GM19193 (cell line): Measurements from ENCODE around the gene RABL6.

Source experiments
- POLR2A ChIP-seq: IDR thresholded peaks from 4 replicates; pipeline ENCODE4 v1.6.1; 2011; ENCODE audit not compliant: insufficient read depth, insufficient read length; ENCODE audit errors: extremely low read depth

RABL6 gene

GRCh38 chr9:136792321-136793085, 15.2 kb upstream of the RABL6 start:
- TF ChIP-seq POLR2A: no peak

GRCh38 chr9:136793086-136793946, 14.4 kb upstream of the RABL6 start:
- no peak for TF ChIP-seq POLR2A

GRCh38 chr9:136794281-136794999, 13.3 kb upstream of the RABL6 start:
- TF ChIP-seq POLR2A: no peak

- TF ChIP-seq POLR2A: no peak
Observed at GRCh38 chr9:136795000-136795348, 12.8 kb upstream of the RABL6 start.

- TF ChIP-seq POLR2A: no peak
Observed at GRCh38 chr9:136796238-136796774, 11.4 kb upstream of the RABL6 start, which contains the start of gene CCDC183. Gene CCDC183, plus strand, starts transcription at chr9:136796338. Its CDS starts 60 bp downstream, at chr9:136796398.

GRCh38 chr9:136798708-136799078, 9.1 kb upstream of the RABL6 start:
- TF ChIP-seq POLR2A: no peak

GRCh38 chr9:136799079-136799853, 8.5 kb upstream of the RABL6 start:
- TF ChIP-seq POLR2A: no peak

GRCh38 chr9:136799854-136800657, 7.7 kb upstream of the RABL6 start:
- peak; percentile 32 for TF ChIP-seq POLR2A

GRCh38 chr9:136802321-136802720, 5.4 kb upstream of the RABL6 start:
- no peak for TF ChIP-seq POLR2A

GRCh38 chr9:136803551-136804508, 3.9 kb upstream of the RABL6 start:
- no peak for TF ChIP-seq POLR2A

GRCh38 chr9:136804509-136805206, 3.1 kb upstream of the RABL6 start:
- TF ChIP-seq POLR2A: no peak

GRCh38 chr9:136805207-136805740, 2.5 kb upstream of the RABL6 start:
- no peak for TF ChIP-seq POLR2A
